ENCODE data around the gene IL2RA.

DNA sequence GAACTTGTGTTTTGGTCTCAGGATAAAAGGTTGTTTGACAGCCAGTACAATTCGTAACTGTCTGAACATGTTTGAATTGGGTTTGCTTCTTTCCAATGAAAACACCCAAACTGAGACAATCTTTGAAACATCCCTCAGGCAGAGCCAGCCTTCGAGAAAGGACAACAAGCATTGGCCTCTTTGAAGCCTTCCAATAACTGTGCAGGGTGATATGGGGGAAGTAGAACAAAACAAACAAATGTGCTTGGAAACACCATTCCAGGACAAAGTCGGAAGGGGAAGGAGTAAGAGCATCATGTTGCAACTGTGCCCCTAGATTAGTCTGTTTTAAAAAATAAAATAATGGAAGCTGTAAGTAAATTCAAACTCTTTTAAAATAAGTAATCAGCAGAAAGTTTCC is 39.5 kb downstream of the IL2RA start:
- TF ChIP-seq CTCF (IDR thresholded peaks at IDR 0.05) (no peak), EZH2 (IDR thresholded peaks at IDR 0.05; ENCODE audit: borderline replicate concordance, insufficient read depth, low read depth, low read length, poor library complexity, severe bottlenecking) (no peak)
